ENCODE results near the gene PROSER2.

PROSER2 gene

DNA sequence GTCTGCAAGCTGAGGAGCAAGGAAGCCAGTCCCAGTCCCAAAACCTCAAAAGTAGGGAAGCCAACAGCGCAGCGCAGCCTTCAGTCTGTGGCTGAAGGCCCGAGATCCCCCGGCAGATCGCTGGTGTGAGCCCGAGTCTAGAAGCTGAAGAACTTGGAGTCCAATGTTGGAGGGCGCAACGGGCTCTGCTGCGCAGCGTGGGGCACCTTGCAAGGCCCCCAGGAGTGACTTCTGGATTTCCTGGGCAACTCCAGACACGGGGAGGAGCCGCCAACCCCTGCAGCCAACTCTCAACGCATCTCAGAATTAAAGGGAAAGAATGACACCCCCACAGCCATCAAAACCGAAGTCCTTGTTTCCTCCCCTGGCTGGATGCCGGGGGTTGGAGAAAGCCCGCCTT is 18.8 kb upstream of the PROSER2 start:
- DNase-seq: no peak

DNA sequence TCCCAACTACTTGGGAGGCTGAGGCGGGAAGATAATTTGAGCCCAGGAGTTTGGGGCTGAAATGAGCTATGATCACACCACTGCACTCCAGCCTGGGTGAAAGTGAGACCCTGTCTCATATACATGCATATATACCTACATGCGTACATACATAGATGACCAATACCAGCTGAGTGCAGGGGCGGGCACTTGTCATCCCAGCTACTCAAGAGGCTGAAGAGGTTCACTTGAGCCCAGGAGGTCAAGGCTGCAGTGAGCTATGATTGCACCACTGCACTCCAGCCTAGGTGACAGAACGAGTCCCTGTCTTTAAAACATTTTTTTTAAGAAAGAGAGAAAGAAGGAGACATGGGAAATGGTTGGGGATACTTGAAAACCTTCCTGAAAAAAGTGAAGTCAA is 17.4 kb upstream of the PROSER2 start:
- no peak for DNase-seq

DNA sequence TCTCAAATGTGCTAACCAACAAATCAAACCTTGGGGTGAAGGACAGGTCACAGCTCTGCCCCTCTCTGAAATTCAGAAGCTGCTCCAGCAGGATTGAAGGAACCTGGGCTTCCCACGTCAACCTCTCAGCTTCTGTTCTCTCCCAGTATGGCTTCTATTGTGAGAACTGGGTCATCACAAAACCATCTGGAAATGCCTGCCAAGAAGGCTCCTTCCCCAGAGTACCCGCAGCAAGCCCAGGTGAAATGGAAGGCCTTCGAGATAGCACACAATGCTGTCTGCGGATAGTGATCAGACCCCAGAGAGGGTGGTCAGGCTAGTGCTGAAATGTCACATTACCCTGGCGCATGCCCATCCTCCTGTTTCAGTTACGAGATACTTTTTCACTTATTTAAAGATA is 16.4 kb upstream of the PROSER2 start:
- DNase-seq: no peak

DNA sequence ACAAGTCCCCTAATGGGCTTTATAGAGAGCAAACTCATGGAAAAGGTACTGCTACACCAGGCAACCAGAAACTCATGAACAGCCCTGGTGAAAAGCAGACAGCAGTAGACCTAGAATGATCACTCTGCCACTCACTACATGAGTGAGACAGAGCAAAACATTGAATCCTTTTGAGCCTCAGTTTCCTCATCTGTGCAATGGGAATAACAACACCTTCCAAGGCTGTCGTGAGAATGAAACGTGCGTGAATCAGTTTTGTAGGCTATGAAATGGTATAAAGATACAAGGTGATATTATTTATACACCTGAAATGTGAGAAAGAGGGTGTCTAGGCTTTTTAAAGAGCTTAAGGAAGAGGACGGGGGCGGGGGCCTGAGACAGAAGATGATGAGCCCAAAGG is 14.3 kb upstream of the PROSER2 start:
- no peak for DNase-seq

DNA sequence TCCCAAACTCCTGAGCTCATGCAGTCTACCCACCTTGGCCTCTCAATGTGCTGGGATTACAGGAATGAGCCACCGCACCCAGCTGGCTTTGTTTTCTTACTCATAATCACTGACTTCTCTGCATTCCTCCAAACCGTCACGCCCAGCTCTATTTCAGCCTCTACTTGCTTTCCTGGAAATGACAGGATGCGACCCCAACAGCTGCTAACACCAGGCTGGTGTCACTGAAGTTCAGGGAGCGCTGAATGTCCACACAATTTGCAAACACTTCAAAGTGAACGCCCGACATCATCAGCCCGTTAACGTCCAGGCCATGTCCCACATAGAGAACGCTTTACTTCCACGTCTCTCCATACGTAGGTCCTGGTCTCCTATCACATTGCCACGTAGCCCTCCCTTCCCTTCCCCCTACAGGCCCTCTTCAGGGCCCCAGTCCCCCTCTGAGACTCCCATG is 12.8 kb upstream of the PROSER2 start:
- DNase-seq: no peak

DNA sequence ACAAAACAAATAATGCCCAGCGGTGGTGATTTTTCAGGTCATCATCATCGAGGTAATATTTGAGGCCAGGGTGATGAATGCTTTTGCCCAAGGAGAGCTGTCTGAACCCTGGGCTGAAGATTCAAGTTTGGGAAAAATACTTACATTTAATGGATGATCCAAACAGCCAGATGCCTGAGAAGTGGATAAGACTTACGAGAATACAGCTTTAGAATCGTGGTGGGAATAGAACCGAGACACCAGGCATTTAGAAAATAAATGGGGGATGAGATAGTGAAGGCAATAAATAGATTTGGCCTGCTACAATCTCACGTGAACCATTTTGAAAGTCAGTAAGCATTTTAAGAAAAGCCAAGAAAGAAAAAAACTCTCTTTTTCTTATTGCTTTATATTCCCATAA is 12.2 kb upstream of the PROSER2 start:
- no peak for DNase-seq

DNA sequence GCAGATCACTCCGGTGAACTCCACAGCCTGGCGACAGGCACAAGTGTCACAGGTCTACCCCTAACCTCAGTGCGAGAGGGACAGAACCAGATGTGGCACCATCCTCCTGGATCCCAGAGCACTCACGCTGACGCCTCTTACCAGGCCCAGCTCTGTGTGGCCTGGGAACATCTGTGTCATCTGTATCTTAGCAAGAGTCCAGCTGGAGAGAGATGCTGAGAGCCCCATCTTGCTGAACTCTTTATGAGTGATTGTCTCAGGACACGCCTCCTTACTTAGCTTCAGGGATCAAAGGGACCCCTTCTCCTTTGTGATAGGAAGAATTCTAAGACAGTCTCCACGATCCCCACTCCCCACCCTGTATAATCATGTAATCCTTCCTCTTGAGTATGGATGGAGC is 10.0 kb upstream of the PROSER2 start:
- no peak for DNase-seq

DNA sequence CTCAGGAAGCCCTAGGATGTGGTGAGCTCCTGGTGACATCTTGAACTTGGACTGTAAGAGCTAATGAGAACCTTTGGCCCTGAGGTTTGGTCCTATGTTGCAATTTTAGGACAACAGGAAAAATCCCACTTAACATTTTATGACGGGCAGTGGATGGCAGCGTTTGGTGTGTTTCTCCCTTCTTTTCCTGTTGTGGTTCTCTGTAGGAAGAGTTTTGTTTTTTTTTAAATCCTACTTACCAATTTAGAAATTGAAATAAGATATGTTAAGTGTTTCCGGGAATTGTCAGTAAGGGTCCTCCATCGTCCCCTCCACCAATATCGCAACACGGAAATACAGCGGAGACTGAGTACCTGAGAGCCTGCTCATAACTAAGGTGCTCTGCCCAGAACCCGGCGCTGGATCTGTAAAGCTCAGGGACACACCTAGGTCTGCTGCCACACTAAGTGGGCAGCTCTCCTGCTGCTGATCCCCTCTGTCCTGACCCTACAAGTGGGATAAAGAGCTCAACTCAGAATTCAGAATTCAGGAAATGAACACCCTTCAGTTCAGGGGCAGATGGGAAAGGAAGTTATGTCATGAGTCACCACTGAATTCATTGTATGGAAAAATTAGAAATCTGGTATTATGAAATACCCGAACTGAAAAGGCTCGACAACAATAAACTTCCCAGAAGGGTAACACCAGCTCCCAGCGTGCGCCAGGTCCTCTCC is 9.1 kb upstream of the PROSER2 start:
- DNase-seq: no peak

DNA sequence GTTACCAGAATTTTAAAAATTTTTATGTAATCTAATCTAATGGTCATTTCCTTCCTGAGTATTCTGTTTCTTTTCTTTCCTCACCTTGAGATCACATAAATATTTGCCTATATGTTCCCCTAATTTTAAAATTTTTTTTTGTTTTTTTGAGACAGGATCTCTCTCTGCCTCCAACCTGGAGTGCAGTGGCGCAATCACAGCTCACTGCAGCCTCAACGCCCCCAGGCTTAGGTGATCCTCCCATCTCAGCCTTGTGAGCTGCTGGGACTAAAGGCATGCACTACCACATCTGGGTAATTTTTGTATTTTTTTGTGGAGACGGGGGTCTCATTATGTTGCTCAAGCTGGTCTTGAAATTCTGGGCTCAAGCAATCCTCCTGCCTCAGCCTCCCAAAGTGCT is 4.1 kb upstream of the PROSER2 start:
- DNase-seq: no peak

DNA sequence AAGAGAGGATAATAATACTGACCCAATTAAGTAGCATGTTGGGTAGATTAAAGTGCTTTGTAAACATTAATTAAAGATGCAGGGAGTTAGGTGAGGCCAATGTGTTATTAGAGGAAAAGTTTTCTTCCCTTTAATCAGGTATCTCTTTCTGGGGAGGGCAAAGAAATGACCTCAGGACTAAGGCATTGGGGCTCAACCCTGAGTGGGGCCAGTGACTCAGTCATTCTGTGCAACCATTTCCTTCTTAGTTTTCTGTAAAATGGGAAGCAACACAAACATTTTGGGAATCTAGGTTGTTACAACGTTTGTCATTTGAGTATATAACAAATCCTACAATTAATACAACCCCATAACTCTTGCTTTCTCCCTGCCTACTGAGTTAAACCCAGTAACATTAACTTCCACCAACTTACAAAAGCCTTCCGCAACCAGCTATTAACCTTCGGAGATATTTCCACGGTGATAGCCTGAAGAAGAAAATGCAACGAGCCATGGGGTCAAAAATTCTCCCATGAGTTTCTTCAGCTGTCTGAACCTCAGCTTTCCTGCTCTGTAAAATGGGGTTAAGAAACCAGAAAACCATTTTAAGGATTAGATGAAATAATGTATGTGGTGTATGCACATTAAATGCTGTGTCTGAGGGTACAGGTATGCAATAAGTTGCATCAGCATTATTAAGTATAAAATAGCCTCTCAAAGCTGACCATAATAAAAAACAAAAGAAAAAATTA is 965 bp upstream of the PROSER2 start:
- no peak for DNase-seq

DNA sequence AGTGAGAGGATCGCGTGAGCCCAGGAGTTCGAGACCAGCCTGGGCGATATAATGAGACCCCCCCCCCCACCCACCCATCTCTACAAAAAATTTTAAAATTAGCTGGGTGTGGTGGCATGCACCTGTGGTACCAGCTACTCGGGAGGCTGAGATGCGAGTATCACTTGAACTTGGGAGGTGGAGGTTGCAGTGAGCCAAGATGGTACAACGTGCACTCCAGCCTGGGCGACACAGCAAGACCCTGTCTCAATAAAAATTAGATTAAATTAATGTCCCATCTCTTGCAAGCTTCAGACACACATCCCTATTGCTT is 391 bp upstream of the PROSER2 start:
- no peak for DNase-seq

DNA sequence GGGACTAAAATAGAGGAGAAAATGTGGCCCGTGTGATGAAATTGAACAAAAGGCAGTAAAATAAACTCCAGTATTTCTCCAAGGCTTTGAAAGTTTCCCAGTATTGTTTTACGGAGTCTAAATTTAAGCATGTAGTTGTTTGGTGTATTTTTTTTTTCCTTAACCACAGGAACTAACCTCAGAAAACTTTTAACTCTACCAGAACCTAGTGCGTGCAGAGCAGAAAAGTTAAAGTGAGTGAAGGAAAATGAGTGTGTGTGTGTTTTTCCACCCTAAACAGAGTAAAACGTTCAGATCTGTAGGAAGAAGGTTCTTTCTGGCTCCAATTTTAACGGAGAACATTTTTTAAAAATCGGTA is 812 bp downstream of the PROSER2 start:
- no peak for DNase-seq

DNA sequence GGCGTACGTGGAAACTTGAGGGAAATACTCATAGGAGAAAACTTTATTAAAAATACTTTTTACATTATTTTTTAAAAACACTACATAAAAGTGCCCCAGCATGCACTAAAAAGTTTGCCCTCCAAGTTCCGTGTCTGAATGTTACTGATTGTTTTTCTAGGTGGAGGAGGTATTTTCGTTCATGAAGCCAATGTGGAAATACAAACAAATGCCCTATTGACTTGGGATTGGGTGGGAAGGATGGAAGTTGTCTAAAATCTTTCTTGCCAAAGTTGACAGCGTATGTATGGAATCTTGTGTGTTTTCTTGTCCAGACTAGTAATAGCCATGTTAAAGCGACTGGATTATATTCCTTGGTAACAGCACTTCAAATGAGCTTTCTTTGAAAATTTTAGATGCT is 1.2 kb downstream of the PROSER2 start:
- DNase-seq: no peak

DNA sequence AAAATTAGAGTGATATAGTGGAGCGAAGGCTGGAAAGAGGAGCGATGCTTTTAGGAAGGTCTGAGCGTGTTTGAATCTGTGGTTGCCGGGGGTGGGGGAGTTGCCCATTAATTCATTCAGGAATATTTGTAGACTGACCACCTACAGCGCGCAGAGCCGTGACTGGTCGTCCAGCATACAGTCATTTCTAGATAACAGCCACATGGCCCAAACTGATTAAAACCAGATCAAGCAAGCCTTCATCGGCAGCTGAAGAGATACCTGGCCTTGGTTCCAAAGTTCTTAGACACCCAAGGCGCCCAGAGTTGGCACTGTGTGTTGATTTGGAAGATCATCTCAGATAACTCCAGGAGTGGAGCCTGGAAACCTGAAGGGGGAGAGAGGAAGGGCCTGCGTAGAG is 1.7 kb downstream of the PROSER2 start:
- DNase-seq: no peak

DNA sequence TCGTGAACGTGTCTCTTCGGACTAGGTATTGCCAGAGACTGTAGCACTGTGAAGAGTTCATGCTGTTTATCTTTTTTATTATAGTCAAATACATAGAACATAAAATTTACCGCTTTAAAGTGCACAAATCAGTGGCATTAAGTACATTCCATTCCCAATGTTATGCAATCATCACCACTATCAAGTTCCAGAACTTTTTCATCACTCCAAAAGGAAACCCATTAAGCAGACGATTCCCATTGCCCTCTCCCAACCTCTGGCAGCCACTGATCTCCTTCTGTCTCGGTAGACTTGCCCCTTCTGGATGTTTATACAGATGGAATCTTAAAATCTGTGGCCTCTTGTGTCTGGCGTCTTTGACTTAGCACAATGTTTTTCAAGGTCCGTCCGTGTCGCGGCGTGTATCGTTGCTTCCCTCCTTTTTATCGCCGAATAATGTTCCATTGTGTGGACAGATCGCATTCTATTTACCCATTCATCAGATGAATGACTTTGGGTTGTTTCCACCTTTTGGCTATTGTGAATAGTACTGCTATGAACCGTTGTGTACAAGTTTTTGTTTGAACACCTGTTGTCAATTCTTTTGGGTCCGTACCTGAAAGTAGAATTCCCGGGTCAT is 2.7 kb downstream of the PROSER2 start:
- no peak for DNase-seq

DNA sequence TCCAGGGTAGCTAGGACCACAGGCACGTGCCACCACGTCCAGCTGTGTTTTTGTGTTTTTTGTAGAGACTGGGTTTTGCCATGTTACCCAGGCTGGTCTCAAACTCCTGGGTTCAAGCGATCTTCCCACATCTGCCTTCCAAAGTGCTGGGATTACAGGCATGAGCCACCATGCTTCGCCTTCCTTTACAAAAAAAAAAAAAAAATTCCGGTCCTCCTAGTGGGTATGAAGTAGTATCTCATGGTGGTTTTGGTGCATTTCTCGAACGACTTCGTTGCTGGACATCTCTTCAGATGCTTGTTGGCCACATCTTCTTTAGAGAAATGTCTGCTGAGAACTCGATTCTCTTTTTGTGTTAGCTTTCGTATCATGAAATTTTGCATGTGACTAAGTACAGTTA is 3.9 kb downstream of the PROSER2 start:
- no peak for DNase-seq

DNA sequence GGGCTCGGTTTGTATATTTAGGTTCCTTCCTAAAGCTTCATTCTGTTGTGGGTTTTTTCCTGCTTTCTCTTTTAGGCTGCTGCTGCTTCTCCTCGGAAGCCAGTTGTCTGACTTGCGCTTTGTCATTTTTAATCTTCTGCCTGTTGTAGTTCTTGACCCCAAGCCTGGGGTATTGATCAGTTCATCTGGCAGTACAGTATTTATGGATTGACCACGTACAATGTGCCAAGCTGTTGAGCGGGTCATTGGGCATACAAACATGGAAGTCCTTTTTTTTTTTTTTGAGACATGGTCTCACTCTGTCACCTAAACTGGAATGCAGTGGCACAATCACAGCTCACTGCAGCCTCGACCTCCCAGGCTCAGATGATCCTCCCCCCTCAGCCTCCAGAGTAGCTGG is 4.3 kb downstream of the PROSER2 start:
- no peak for DNase-seq

DNA sequence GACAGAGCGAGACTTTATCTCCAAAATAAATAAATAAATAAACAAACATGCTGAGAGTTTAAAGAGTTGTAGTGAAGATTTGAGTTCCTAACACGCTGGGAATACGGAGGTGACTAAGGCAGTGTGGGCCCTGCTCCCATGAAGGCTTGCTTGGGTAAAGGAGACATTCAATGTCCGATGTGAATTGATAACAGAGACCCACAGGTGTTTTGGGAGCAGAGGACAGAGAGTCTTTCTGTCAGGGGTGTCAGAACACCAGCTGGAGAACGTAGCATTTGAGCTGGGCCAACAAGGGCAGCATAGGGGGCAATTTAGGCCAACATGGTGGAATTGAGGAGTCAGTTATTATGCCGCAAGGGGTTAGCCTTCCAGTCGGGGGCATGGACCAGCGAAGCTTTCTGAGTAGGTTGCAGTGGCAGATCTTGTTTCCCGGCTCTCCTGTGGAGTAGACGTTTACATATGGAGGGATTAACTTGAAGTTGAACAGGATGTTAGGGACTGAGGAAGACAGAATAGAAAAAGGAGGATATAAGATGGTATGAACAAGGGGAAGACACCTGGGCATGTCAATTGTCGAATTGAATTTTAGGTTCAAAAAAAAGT is 5.6 kb downstream of the PROSER2 start:
- DNase-seq: no peak

DNA sequence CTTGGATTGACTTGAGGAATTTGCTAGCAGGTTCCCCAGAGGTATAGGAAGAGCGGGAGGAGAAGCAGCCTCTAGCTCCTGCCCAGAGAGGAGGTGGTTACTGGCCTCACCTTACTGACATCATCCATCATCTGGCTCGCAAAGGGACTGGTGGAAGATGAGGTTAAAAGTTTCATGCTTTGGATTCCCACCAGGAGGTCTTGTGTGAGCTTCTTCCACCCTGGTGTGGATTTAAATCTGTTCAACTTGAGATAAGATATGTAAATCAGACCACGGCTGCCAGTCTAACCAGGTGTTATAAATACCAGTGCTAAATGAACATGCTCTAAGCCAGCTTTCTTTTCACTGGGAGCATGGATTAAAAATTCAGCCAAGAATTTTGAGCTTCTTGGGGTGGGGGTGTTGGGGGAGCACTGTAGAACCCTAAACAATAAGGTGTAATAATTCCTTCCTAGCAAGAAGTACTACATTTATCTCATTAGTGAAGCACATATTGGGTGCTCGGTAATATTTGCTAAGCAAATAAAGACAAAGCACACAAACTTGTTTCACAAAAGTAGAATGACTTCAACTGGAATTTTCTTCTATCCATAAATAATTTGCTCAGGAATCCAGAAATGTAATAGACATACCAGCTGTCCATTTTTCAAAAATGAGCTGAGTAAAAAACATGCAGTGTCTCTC is 7.8 kb downstream of the PROSER2 start:
- no peak for DNase-seq

DNA sequence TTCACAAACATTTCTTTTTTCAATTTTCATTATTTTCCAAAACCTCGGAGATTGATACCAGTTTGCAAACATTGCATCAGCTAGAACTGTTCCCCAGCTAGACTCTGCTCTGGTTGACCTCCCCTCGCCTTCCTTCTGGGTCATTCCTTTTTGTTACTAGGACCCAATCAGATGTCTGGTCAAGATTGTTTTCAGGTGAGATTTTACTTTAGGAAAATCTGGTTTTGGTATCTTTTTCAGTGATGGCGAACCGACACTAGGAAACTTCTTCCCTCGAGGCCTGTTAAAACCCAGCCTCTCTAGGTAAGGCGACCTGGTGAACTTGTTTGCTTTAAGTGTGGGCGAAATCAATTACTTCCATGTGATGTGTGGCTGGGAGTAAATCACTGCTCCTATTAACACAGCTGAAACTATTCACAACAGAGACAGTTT is 8.4 kb downstream of the PROSER2 start:
- DNase-seq: no peak

DNA sequence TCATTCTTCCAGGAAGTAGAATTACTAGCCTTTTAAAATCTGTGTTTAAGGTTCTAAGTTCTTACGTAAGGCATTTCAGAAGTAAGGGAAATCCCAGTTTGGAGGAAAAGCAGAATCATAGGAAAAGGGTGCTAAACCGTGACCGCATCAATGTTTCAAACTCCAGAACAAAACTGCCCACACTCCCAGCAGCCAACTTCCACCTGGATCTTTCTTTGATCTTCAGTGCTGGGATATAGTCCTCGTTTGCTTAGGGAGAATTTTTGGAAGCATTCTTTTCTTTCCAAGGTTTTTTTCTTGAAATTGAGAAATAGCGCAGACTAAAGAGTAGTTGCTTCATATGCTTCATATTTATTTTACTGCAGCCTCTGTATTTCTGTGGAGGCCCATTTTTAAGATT is 8.9 kb downstream of the PROSER2 start:
- DNase-seq: no peak

DNA sequence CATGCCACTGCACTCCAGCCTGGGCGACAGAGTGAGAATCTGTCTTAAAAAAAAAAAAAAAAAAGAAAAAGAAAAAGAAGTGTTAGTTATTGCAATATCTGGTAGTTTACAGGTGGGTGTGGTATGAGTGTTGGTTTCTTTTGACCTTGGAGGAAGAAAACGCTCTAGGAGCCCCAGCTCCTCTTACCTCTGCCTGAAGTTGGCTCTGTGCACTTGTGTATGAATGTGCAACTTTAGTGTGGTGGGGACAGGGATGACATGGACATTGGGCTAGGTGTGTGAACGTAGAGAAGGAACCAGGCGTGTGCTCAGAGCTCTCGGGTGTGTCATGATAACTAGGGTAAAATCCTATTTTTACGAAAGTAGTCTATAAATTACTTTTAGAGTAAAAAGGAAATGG is 11.9 kb downstream of the PROSER2 start:
- no peak for DNase-seq

DNA sequence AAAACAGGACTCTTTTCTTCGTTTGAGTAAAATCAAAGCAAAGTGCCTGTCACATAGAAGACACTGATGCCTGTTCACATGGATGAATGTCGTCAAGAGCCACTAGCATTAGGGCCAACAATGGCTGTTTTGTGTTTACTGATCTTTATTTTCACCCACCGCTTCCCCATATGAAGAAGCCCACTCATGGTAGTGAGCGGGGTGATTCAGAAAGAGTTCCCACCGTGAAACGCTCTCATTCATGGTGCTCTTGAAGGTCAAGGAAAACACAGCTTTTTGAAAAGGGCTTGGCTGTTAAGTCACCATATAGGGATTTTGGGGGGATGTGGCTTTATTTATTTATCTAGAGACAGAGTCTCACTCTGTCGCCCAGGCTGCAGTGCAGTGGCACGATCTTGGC is 12.5 kb downstream of the PROSER2 start:
- DNase-seq: no peak

Measured in NCI-H1930 (cell line).